H9 (cell line): ENCODE results near the gene SEMA3A. TPM values are rescaled to one million over a fixed set of nuclear protein-coding genes. Genes with fewer than 3 reads are reported as not detected.

ENCODE experiments used
- DNase-seq: peaks from one replicate; pipeline ENCODE4 v3.0.0-alpha.2; 2017
- H2AFZ ChIP-seq: one replicate; pipeline ENCODE4 v1.6.1; 2013; ENCODE audit warnings: mild to moderate bottlenecking, low read length, control low read depth, moderate library complexity
- H2AK5ac ChIP-seq: 2 replicates; pipeline ENCODE4 v1.6.1; 2013; ENCODE audit warnings: low read length, control low read depth, mixed read lengths; ENCODE audit not compliant: insufficient read length
- H2BK120ac ChIP-seq: one replicate; pipeline ENCODE4 v1.6.1; 2013; ENCODE audit warnings: low read depth, mild to moderate bottlenecking, low read length, control low read depth, inconsistent platforms; ENCODE audit not compliant: poor library complexity, severe bottlenecking
- H2BK12ac ChIP-seq: 2 replicates; pipeline ENCODE4 v1.6.1; 2013; ENCODE audit warnings: low read length, control low read depth, mixed read lengths, low read depth; ENCODE audit not compliant: insufficient read length
- H2BK15ac ChIP-seq: 2 replicates; pipeline ENCODE4 v1.6.1; 2013; ENCODE audit warnings: low read depth, low read length, control low read depth
- H2BK20ac ChIP-seq: one replicate; pipeline ENCODE4 v1.6.1; 2013; ENCODE audit warnings: low read depth, mild to moderate bottlenecking, low read length, control low read depth, inconsistent platforms; ENCODE audit not compliant: poor library complexity, severe bottlenecking
- H2BK5ac ChIP-seq: 2 replicates; pipeline ENCODE4 v1.6.1; 2013; ENCODE audit warnings: low read length, control low read depth, mixed read lengths; ENCODE audit not compliant: insufficient read length
- H3K14ac ChIP-seq: 2 replicates; pipeline ENCODE4 v1.6.1; 2013; ENCODE audit warnings: low read length, control low read depth; ENCODE audit not compliant: insufficient read depth
- H3K18ac ChIP-seq: 2 replicates; pipeline ENCODE4 v1.6.1; 2013; ENCODE audit warnings: low read depth, mild to moderate bottlenecking, mixed read lengths, low read length, control low read depth; ENCODE audit not compliant: insufficient read length
- H3K23ac ChIP-seq: 2 replicates; pipeline ENCODE4 v1.6.1; 2013; ENCODE audit warnings: low read length, control low read depth, mixed read lengths, low read depth; ENCODE audit not compliant: insufficient read length
- H3K23me2 ChIP-seq: 2 replicates; pipeline ENCODE4 v1.6.1; 2013; ENCODE audit warnings: low read depth, mild to moderate bottlenecking, mixed read lengths, low read length, control low read depth; ENCODE audit not compliant: insufficient read length, poor library complexity, severe bottlenecking
- H3K27ac ChIP-seq: 2 replicates; pipeline ENCODE4 v1.5.1; 2013; ENCODE audit warnings: low read length, control low read depth, mixed read lengths, low read depth; ENCODE audit not compliant: insufficient read length
- H3K27me3 ChIP-seq: 2 replicates; pipeline ENCODE4 v1.6.1; 2013; ENCODE audit warnings: low read length, control low read depth, inconsistent platforms; ENCODE audit not compliant: insufficient read depth
- H3K4ac ChIP-seq: 2 replicates; pipeline ENCODE4 v1.6.1; 2013; ENCODE audit warnings: low read depth, mild to moderate bottlenecking, control low read depth, inconsistent platforms, low read length, moderate library complexity
- H3K4me1 ChIP-seq: 2 replicates; pipeline ENCODE4 v1.6.1; 2013; ENCODE audit warnings: low read length, control low read depth, inconsistent platforms; ENCODE audit not compliant: insufficient read depth
- H3K4me2 ChIP-seq: 2 replicates; pipeline ENCODE4 v1.6.1; 2013; ENCODE audit warnings: low read length, control low read depth, mixed read lengths; ENCODE audit not compliant: insufficient read length, insufficient read depth
- H3K56ac ChIP-seq: 2 replicates; pipeline ENCODE4 v1.6.1; 2013; ENCODE audit warnings: low read depth, mild to moderate bottlenecking, mixed read lengths, low read length, control low read depth; ENCODE audit not compliant: insufficient read length
- H3K79me1 ChIP-seq: 2 replicates; pipeline ENCODE4 v1.6.1; 2013; ENCODE audit warnings: low read depth, mild to moderate bottlenecking, moderate library complexity, low read length, control low read depth, inconsistent platforms; ENCODE audit not compliant: insufficient read depth, poor library complexity, severe bottlenecking
- H3K79me2 ChIP-seq: 2 replicates; pipeline ENCODE4 v1.6.1; 2013; ENCODE audit warnings: low read length, control low read depth, inconsistent platforms; ENCODE audit not compliant: insufficient read depth
- H3K9ac ChIP-seq: 2 replicates; pipeline ENCODE4 v1.6.1; 2013; ENCODE audit warnings: low read length, control low read depth, mixed read lengths; ENCODE audit not compliant: insufficient read length; ENCODE audit errors: extremely low read depth
- H3K9me3 ChIP-seq: one replicate; pipeline ENCODE4 v1.6.1; 2013; ENCODE audit warnings: low read depth, low read length, inconsistent platforms; ENCODE audit not compliant: control insufficient read depth
- H3T11ph ChIP-seq: one replicate; pipeline ENCODE4 v1.6.1; 2013; ENCODE audit warnings: mild to moderate bottlenecking, low read length, control low read depth, inconsistent platforms
- H4K20me1 ChIP-seq: one replicate; pipeline ENCODE4 v1.6.1; 2013; ENCODE audit not compliant: control insufficient read depth, insufficient read length, insufficient read depth
- H4K5ac ChIP-seq: 2 replicates; pipeline ENCODE4 v1.6.1; 2013; ENCODE audit warnings: low read depth, mild to moderate bottlenecking, mixed read lengths, low read length, control low read depth; ENCODE audit not compliant: insufficient read length
- H4K8ac ChIP-seq: replicated peaks from 2 replicates; pipeline ENCODE4 v1.6.1; 2013; ENCODE audit warnings: low read length, control low read depth, mixed read lengths, low read depth; ENCODE audit not compliant: insufficient read length
- H4K91ac ChIP-seq: 2 replicates; pipeline ENCODE4 v1.6.1; 2013; ENCODE audit warnings: low read depth, mild to moderate bottlenecking, moderate library complexity, mixed read lengths, low read length, control low read depth; ENCODE audit not compliant: insufficient read length
- H3K27ac Mint-ChIP-seq, 3 experiments: 2 replicates in 2 of 3; 3 replicates in 1 of 3; pipeline ENCODE4 v1.8.0; 2020 to 2021; ENCODE audit warnings: mixed read lengths in 3 of 3, mild to moderate bottlenecking in 1 of 3, moderate library complexity in 1 of 3
- H3K27me3 Mint-ChIP-seq: 2 replicates; pipeline ENCODE4 v1.8.0; 2021; ENCODE audit warnings: low read depth, mild to moderate bottlenecking, moderate library complexity, mixed read lengths
- H3K36me3 Mint-ChIP-seq, 3 experiments: 2 replicates in 2 of 3; 3 replicates in 1 of 3; pipeline ENCODE4 v1.8.0; 2020 to 2021; ENCODE audit warnings: low read depth in 3 of 3, mixed read lengths in 3 of 3; ENCODE audit not compliant: insufficient read depth in 1 of 3
- H3K4me1 Mint-ChIP-seq, 2 experiments: 2 replicates each; pipeline ENCODE4 v1.8.0; 2020; ENCODE audit warnings: mixed read lengths in 2 of 2
- H3K4me3 Mint-ChIP-seq, 2 experiments: 2 replicates in 1 of 2; 3 replicates in 1 of 2; pipeline ENCODE4 v1.8.0; 2020 to 2021; ENCODE audit warnings: mild to moderate bottlenecking in 2 of 2, mixed read lengths in 2 of 2, moderate library complexity in 1 of 2
- H3K9me3 Mint-ChIP-seq, 2 experiments: 2 replicates in 1 of 2; 3 replicates in 1 of 2; pipeline ENCODE4 v1.8.0; 2020; ENCODE audit warnings: mild to moderate bottlenecking in 2 of 2, mixed read lengths in 2 of 2, moderate library complexity in 1 of 2
- WGBS: extraction: QIAGEN DNeasy Blood & Tissue Kit; methylation state at CpG from one replicate; pipeline ENCODE4 v1.1.7; 2013; ENCODE audit warnings: missing lambda C conversion rate, low lambda C conversion rate, mixed read lengths; ENCODE audit not compliant: insufficient read length; ENCODE audit errors: extremely low coverage; 5-methylcytosine and 5-hydroxymethylcytosine counted together
- total RNA-seq: library from RNA; stranded (reverse); gene quantifications from 2 replicates; pipeline ENCODE4 v1.2.1, GENCODE V29; 2021
- TF ChIP-seq, protein P1 (sequence below): fragments of 200-600 bp; sonication (generic); conservative IDR thresholded peaks from 3 replicates; pipeline ENCODE4 v1.8.0; 2021; ENCODE audit warnings: antibody characterized with exemption, mild to moderate bottlenecking

The SEMA3A gene
- total RNA-seq, 1 experiment from 2014 or later = 60.0 TPM

DNA sequence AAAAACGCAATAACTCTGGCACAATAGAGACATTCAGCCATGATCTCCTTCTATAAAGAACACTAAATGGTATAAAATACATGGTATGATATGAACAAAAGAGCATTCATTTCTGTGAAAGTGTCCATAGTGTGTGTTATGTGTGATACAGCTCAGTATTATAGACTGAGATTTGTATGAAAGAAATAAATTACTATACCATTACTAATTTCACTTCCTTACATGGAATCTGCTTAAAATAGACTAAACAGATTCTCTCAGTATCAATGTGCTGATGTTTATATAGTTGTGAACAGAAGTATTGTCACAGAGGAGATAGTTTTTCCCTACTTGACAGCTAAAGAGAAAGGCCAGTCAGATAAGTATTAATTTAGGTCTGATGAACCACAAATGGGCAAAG lies 10.8 kb downstream of the SEMA3A start:
- H2AK5ac ChIP-seq = no peak overlapping the region
- no peak overlapping the region for H4K8ac ChIP-seq
- H3K27ac Mint-ChIP-seq = no peak overlapping the region

More for the DNA sequence above, 10.8 kb downstream of the SEMA3A start:
- Mint-ChIP-seq H3K9me3 (no peaks in the 10 kb centered on the region), H3K27me3 (no peaks in the 10 kb centered on the region), H3K4me1 (peaks cover 31 to 39% of the 10 kb centered on the region in 2 experiments), H3K36me3 (peaks cover 0 to 4% (median 0%) of the 10 kb centered on the region in 3 experiments; a peak in 2 of 7 replicates), H3K4me3 (no peak overlapping the region)
- no peak overlapping the region for H3K9ac ChIP-seq
- H3K4me2 ChIP-seq = no peak overlapping the region
- no peak overlapping the region for H3K23ac ChIP-seq
- no peak overlapping the region for H2BK5ac ChIP-seq
- no peaks in the 10 kb centered on the region; the same call in 1 of the 2 replicates for H3K4me1 ChIP-seq
- H3K27me3 ChIP-seq = no peaks in the 10 kb centered on the region
- H3K27ac ChIP-seq = no peak overlapping the region
- no peak for DNase-seq
- H2AFZ ChIP-seq = no peak overlapping the region
- H3K14ac ChIP-seq = no peak overlapping the region
- H4K5ac ChIP-seq = no peak overlapping the region
- H3K79me2 ChIP-seq = peaks cover 10% of the 10 kb centered on the region; the same call in 1 of the 2 replicates
- H2BK15ac ChIP-seq = no peak overlapping the region
- no peaks in the 10 kb centered on the region for H3K23me2 ChIP-seq
- no peak overlapping the region for H3K18ac ChIP-seq
- no peak overlapping the region for H3T11ph ChIP-seq
- H3K56ac ChIP-seq = no peak overlapping the region
- TF ChIP-seq, protein P1, sequence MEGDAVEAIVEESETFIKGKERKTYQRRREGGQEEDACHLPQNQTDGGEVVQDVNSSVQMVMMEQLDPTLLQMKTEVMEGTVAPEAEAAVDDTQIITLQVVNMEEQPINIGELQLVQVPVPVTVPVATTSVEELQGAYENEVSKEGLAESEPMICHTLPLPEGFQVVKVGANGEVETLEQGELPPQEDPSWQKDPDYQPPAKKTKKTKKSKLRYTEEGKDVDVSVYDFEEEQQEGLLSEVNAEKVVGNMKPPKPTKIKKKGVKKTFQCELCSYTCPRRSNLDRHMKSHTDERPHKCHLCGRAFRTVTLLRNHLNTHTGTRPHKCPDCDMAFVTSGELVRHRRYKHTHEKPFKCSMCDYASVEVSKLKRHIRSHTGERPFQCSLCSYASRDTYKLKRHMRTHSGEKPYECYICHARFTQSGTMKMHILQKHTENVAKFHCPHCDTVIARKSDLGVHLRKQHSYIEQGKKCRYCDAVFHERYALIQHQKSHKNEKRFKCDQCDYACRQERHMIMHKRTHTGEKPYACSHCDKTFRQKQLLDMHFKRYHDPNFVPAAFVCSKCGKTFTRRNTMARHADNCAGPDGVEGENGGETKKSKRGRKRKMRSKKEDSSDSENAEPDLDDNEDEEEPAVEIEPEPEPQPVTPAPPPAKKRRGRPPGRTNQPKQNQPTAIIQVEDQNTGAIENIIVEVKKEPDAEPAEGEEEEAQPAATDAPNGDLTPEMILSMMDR = no peak
- H2BK12ac ChIP-seq = no peak overlapping the region
- H3K4ac ChIP-seq = no peak overlapping the region
- no peaks in the 10 kb centered on the region for H3K79me1 ChIP-seq
- no peak overlapping the region for H2BK120ac ChIP-seq
- no peak overlapping the region for H4K91ac ChIP-seq
- no peak overlapping the region for H2BK20ac ChIP-seq
- no peaks in the 10 kb centered on the region for H3K9me3 ChIP-seq
- H4K20me1 ChIP-seq = no peaks in the 10 kb centered on the region
- WGBS = no CpG with 5 or more reads among the region's 1 CpG
